ENCODE measurements around the gene ELP4.

ELP4 gene

GRCh38 chr11:31780078-31780477 is 270.5 kb downstream of the ELP4 start:
- no peak for DNase-seq (ENCODE audit: low read depth)

- no peak for DNase-seq (ENCODE audit: low read depth)
Measured at GRCh38 chr11:31780480-31780971, 271.0 kb downstream of the ELP4 start.

- DNase-seq (ENCODE audit: low read depth) = no peak
Measured at GRCh38 chr11:31782257-31782656, 272.7 kb downstream of the ELP4 start.

- no peak for DNase-seq (ENCODE audit: low read depth)
Measured at GRCh38 chr11:31783252-31783651, 273.7 kb downstream of the ELP4 start.

GRCh38 chr11:31784611-31785010 is 275.0 kb downstream of the ELP4 start:
- DNase-seq (ENCODE audit: low read depth) = no peak

- DNase-seq (ENCODE audit: low read depth) = no peak
Measured at GRCh38 chr11:31786996-31787685, 277.6 kb downstream of the ELP4 start.

GRCh38 chr11:31788085-31788484 is 278.5 kb downstream of the ELP4 start:
- no peak for DNase-seq (ENCODE audit: low read depth)

GRCh38 chr11:31790649-31791048 is 281.1 kb downstream of the ELP4 start:
- DNase-seq (ENCODE audit: low read depth) = no peak

- DNase-seq (ENCODE audit: low read depth) = no peak
Measured at GRCh38 chr11:31792036-31792435, 282.5 kb downstream of the ELP4 start.

- DNase-seq (ENCODE audit: low read depth) = no peak
Measured at GRCh38 chr11:31792456-31792855, 282.9 kb downstream of the ELP4 start.

GRCh38 chr11:31793264-31793663 is 283.7 kb downstream of the ELP4 start:
- no peak for DNase-seq (ENCODE audit: low read depth)

GRCh38 chr11:31794548-31794947 is 285.0 kb downstream of the ELP4 start:
- no peak for DNase-seq (ENCODE audit: low read depth)

GRCh38 chr11:31795706-31796498 is 286.3 kb downstream of the ELP4 start:
- DNase-seq (ENCODE audit: low read depth) = no peak

- no peak for DNase-seq (ENCODE audit: low read depth)
Measured at GRCh38 chr11:31796499-31797189, 287.1 kb downstream of the ELP4 start.

GRCh38 chr11:31797190-31798056 is 287.9 kb downstream of the ELP4 start:
- DNase-seq (ENCODE audit: low read depth) = no peak

GRCh38 chr11:31798057-31798553 is 288.5 kb downstream of the ELP4 start:
- DNase-seq (ENCODE audit: low read depth) = no peak

GRCh38 chr11:31798554-31799434 is 289.2 kb downstream of the ELP4 start:
- no peak for DNase-seq (ENCODE audit: low read depth)

GRCh38 chr11:31799435-31800397 is 290.1 kb downstream of the ELP4 start:
- DNase-seq (ENCODE audit: low read depth) = no peak

Data from CMK (cell line).